GM12874 (cell line): ENCODE measurements around the gene CCDC187.

Source experiments
- TF ChIP-seq, protein P1 (sequence below): IDR thresholded peaks from 2 replicates; pipeline ENCODE4 v1.5.1; 2011; ENCODE audit warnings: low read depth, mild to moderate bottlenecking, control low read depth, low read length, moderate library complexity; ENCODE audit not compliant: insufficient read depth

The CCDC187 gene

DNA sequence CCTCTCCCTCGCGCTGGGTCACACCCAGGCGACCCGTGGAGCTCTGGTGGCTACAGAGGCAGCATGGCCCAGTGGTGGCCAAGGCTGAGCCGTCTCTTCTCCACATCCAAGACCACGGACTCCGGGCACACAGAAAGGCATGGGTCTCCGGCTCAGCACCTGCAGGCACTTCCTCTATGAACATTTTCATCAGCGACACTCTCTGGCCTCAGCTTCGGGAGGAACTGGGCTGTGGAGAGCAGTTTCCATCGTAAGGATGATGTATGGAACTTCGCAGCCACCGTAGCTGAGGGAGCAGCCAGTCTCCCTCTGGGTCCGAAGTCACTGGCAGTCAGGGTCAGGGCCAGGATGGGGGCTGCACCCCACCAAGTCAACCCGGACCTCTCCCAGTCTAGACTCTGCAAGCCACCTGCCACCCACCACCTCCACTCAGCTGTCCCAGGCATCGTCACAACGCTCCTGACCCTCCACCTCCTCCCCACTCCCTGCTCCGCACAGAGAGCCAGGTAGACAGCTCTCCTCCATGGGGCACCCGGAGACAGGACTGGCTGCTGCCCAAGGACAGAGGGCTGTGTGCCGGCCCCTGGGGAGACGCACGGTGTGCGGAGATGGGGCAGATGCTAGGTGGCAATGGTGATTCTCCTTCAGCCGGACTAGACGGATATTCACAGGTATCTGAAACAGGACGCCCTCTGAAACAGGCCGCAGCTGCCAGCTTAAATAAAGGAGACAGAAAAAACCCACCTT lies 68.0 kb downstream of the CCDC187 start:
- TF ChIP-seq, protein P1, sequence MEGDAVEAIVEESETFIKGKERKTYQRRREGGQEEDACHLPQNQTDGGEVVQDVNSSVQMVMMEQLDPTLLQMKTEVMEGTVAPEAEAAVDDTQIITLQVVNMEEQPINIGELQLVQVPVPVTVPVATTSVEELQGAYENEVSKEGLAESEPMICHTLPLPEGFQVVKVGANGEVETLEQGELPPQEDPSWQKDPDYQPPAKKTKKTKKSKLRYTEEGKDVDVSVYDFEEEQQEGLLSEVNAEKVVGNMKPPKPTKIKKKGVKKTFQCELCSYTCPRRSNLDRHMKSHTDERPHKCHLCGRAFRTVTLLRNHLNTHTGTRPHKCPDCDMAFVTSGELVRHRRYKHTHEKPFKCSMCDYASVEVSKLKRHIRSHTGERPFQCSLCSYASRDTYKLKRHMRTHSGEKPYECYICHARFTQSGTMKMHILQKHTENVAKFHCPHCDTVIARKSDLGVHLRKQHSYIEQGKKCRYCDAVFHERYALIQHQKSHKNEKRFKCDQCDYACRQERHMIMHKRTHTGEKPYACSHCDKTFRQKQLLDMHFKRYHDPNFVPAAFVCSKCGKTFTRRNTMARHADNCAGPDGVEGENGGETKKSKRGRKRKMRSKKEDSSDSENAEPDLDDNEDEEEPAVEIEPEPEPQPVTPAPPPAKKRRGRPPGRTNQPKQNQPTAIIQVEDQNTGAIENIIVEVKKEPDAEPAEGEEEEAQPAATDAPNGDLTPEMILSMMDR = no peak

DNA sequence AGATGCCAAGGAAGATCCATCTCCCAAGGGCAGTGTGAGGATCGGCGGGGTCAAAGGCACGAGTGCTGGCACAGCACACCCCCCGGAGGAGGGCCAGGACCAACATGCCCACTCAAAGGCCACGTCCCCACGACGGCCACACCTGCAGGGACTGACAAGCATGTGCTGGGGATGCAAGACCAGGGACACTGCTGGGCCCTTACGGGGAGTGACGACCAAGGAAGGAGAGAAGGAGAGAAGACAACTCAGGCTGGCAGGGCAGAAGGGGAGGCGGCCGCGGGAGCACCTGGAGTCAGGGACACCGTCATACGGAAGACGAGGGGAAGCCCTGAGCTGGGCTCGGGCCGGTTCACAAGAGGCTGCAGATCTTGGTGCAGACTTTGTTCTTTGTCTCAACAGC lies 68.7 kb downstream of the CCDC187 start:
- TF ChIP-seq, protein P1 = no peak

- TF ChIP-seq, protein P1 = no peak
Observed at GRCh38 chr9:136234597-136234996, 69.3 kb downstream of the CCDC187 start.

DNA sequence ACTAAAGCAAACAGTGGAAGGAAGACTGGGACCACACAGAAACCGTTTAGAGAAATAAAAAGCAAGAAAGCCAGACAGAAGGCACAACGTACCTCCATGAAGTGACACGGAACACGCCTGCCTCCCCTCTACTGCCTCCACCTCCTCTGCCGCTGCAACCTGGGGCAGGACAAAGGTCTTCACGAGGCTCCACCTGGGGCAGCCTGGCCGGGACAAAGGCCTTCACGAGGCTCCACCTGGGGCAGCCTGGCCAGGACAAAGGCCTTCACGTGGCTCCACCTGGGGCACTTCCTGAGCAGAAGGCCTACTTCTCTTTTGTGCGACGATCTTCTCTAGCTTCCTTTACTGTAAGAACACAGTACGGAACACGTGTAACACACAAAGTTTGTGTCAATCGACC lies 70.0 kb downstream of the CCDC187 start:
- TF ChIP-seq, protein P1 = no peak

DNA sequence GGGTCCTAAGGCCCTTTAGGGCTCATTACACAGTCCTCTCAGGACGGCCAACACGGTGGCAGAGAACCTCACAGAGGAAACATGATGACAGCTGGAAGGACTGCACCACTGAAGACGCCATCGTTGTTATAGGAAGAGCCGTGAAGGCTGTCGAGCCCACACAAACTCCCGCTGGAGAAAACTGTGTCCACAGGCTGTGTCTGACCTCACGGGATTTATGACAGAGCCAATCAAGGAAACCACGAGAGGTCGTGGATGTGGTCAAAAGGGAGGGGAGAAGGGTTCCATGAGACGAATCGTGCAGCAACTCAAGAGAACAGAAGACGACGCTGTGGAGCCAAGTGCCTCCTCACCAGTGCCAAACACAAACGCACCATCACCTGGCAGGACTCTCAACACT lies 70.5 kb downstream of the CCDC187 start:
- TF ChIP-seq, protein P1 = no peak

DNA sequence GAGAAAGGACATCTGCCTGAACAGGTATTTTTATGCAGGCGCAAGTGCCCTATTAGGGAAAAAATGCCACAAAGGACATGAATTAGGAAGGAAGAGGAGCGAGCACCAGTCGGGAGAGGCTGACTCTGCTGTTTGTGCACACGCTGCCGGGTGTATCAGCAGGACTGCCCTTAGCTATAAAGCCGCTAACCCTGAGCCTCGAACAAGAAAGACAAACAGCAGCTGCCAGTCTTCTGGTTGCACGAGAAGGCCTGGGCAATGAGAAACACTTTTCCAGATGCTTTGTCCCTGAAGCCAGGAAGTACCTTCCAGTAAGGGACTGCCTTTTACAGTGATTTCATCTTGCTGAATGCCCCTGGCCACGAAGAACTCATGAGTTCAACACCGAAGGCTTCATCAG lies 70.9 kb downstream of the CCDC187 start:
- TF ChIP-seq, protein P1 = no peak

DNA sequence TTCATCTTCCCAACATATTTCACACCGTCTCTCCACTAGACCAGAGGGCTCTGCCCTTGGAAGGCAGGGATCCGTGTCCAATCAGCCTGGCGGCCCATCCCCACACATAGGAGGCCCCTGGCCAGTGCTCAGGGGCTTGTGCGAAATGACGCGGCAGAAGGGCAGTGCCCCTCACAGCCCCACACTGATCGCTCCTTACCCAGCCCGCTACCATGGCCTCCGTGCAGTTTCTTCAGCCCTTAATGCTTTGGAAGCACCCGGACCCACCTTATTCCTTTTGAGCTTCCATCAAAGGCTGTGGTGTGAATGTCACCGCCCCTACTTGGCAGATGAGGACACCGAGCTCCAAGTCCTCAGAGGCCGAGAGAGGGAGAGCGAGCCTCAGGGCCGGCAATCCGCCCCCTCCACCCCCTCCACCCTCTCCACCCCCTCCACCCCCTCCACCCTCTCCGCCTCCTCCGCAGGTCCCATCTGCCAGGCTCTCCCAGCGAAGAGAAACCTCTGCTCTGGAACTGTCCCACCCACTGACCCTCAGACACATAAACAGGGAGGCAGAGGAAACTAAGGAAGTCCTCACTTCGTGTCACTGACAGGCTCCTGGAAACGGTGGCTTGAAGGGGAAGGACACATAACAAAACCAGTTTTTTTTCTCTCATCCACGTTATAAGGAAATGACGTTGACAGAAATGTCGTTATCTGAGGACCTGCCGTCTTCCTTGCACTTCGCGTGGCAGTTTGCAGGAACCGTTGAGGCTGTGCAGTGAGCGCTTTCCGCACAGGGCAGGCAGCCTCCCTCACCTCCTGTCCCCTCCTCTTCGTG lies 72.2 kb downstream of the CCDC187 start:
- TF ChIP-seq, protein P1 = no peak
